ENCODE data around the gene EVC2. TPM values are rescaled to one million over a fixed set of nuclear protein-coding genes. Genes with fewer than 3 reads are reported as not detected.

EVC2 gene
- total RNA-seq, 4 donors from 2014 or later, result 7.8 to 22.2 (median 9.9) TPM

DNA sequence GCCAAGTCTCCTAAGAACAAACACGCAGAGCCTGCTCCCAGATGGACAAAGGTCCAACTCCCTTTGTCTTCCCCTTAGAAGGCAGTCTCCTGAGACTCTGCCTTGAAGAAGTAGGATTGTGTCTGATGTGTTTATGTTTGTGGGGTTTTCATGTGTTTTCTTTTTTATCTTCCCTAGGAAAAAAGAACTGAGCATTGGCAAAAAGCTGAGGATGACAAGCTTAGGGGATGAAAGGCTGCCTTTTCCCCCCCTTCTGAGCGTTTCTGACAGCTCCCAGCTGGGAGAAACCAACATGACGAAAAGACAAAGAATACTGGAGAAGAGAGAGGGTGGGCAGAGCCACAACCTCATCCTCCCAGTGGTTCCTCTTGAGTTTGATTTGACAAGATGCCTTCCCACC lies 181.1 kb downstream of the EVC2 start:
- Histone ChIP-seq H3K4me1 (no peaks in the 10 kb centered on the region), H3K9me3 (no peaks in the 10 kb centered on the region), H3K27ac (no peak overlapping the region), H3K27me3 (no peaks in the 10 kb centered on the region), H3K4me3 (no peak overlapping the region), H3K36me3 (peaks cover 6% of the 10 kb centered on the region)
- WGBS, result 48% methylated on average over 3 of the region's 3 CpGs
- DNase-seq (ENCODE audit: low spot score in 2 of 2), result no peak
- no peak for TF ChIP-seq POLR2A (IDR thresholded peaks at IDR 0.05)
- TF ChIP-seq POLR2AphosphoS5 (IDR thresholded peaks at IDR 0.05), result no peak
- TF ChIP-seq, protein P1, sequence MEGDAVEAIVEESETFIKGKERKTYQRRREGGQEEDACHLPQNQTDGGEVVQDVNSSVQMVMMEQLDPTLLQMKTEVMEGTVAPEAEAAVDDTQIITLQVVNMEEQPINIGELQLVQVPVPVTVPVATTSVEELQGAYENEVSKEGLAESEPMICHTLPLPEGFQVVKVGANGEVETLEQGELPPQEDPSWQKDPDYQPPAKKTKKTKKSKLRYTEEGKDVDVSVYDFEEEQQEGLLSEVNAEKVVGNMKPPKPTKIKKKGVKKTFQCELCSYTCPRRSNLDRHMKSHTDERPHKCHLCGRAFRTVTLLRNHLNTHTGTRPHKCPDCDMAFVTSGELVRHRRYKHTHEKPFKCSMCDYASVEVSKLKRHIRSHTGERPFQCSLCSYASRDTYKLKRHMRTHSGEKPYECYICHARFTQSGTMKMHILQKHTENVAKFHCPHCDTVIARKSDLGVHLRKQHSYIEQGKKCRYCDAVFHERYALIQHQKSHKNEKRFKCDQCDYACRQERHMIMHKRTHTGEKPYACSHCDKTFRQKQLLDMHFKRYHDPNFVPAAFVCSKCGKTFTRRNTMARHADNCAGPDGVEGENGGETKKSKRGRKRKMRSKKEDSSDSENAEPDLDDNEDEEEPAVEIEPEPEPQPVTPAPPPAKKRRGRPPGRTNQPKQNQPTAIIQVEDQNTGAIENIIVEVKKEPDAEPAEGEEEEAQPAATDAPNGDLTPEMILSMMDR (IDR thresholded peaks at IDR 0.05), result no peak
- TF ChIP-seq EP300 (IDR thresholded peaks at IDR 0.05), result no peak

DNA sequence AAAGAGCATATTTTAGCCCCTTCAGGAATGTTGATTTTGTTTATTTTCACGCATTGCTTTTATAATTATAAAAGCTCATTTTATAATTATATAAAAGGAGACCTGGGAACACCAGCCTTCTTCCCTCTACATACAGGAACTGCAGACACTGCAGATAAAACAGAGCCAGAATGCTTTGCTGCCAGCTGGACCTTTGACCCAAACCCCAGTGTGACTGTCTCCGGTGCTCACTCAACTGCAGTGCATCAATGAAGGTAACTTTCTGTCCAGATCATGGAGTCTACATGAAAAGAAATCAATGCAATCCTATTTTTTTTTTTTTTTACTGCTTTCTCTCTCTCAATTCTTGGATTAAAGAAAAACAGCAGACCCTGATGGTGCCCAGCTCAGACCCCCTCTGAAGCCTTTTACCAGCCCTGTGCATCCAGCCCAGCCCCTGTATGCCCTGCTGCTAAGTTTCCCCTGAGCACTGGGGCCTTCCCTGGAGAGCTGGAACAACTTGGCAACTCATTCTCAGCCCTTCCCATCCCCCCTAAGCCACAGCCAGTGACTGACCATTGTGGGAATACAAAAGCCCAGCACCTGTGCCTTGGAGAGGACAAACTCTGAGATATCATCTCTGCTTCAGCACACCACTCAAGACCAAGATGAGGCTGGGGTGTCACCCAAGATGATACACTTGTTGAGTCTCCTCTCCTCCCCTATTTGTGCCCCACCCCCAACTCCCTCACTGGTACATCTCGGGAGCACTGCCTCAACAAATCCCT lies 182.1 kb downstream of the EVC2 start:
- Histone ChIP-seq H3K27me3 (no peaks in the 10 kb centered on the region), H3K4me3 (no peak overlapping the region), H3K36me3 (peaks cover 6% of the 10 kb centered on the region), H3K4me1 (no peaks in the 10 kb centered on the region), H3K27ac (no peak overlapping the region), H3K9me3 (no peaks in the 10 kb centered on the region)
- WGBS, result 90% methylated on average over 3 of the region's 3 CpGs
- DNase-seq (ENCODE audit: low spot score in 2 of 2), result no peak
- TF ChIP-seq, protein P1 (IDR thresholded peaks at IDR 0.05), result no peak
- TF ChIP-seq POLR2A (IDR thresholded peaks at IDR 0.05) (no peak), POLR2AphosphoS5 (IDR thresholded peaks at IDR 0.05) (no peak), EP300 (IDR thresholded peaks at IDR 0.05) (no peak)

DNA sequence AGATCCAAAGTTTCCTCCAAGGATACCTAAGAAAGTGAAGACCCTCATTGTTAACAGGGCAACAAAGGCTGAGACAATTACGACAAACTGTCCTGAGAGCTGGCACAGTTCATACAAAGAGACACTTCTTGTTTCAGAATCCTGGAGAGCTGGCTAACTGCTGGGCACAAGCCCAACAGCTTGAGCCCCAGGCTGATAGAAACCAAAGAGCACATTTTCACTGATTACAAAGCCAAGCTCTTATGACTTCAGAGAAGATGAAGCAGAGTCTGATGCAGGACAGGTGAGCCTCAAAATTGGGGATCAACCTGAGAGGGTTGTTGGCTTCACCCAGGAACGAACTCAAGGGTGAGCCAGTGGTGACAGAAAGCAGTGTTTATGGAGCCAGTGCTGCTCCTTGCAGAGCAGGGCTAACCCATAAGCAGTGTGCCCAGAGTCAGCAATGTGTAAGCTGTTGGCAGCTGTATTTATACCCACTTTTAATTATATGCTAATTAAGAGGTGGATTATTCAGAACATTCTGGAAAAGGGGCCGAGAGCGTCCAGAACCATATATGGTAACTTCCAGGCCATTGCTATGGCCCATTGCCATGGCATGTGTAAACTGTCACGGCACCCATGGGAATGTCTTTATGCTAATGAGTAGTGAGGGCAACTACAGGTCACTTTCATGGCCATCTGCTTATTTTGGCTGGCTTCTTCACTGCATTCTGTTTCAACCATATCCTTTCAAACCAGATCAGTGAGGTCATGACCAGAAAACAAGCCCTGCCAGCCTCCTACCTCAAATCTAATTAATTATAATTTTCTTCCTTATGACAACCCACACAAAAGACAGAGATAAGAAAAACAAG lies 183.7 kb downstream of the EVC2 start:
- Histone ChIP-seq H3K27me3 (no peaks in the 10 kb centered on the region), H3K27ac (no peak overlapping the region), H3K4me3 (no peak overlapping the region), H3K9me3 (no peaks in the 10 kb centered on the region), H3K36me3 (peaks cover 6% of the 10 kb centered on the region), H3K4me1 (no peaks in the 10 kb centered on the region)
- no peak for DNase-seq (ENCODE audit: low spot score in 2 of 2)
- no peak for TF ChIP-seq EP300 (IDR thresholded peaks at IDR 0.05)
- TF ChIP-seq, protein P1 (IDR thresholded peaks at IDR 0.05), result no peak
- no peak for TF ChIP-seq POLR2AphosphoS5 (IDR thresholded peaks at IDR 0.05)
- no peak for TF ChIP-seq POLR2A (IDR thresholded peaks at IDR 0.05)
- 48% methylated on average over 5 of the region's 5 CpGs for WGBS

DNA sequence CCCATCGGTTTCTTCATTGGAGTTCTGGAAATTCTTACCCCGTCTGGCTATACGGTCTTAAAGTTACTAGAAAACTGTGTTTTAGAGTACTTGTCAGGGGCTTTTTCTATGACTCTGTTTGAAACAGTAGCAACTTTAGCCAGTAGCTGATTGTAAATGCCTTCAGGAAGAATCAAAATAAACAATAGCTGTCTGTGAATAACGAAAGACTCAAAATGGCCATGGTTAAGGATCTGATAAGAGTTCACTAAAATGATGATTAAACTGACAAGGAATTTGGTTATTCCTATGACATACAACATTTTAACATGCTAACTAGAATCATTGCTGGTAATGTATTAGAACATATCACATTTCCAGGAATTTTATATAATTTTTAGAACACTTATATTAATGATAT lies 191.0 kb downstream of the EVC2 start:
- H3K9me3 ChIP-seq, result no peaks in the 10 kb centered on the region
- H3K36me3 ChIP-seq, result no peaks in the 10 kb centered on the region
- no peaks in the 10 kb centered on the region for H3K27me3 ChIP-seq
- TF ChIP-seq POLR2AphosphoS5 (IDR thresholded peaks at IDR 0.05), result no peak
- TF ChIP-seq POLR2A (IDR thresholded peaks at IDR 0.05), result no peak
- TF ChIP-seq EP300 (IDR thresholded peaks at IDR 0.05), result no peak
- TF ChIP-seq, protein P1 (IDR thresholded peaks at IDR 0.05), result no peak
- no peak overlapping the region for H3K4me3 ChIP-seq
- no peaks in the 10 kb centered on the region for H3K4me1 ChIP-seq
- no peak overlapping the region for H3K27ac ChIP-seq
- WGBS, result 59% methylated on average over 4 of the region's 4 CpGs
- no peak for DNase-seq (ENCODE audit: low spot score in 2 of 2)

DNA sequence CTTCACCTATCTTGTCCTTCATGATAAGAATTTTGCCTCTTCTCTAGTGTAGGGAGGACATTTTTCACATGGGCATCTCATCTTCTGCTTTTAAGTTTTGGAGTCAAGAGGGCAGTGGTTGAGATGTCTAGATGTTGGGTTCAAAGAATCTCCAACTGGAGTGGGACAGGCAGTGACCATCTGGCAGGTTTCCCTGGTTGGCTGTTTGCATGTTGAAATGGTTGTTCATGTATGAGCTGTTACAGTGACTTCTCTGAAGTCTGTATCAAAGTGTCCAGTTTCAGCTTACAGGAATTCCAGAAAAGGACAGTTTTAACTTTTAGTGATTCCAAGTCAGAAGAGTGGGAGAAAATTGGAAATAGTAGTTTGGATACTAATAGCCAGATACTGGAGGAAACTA lies 192.7 kb downstream of the EVC2 start:
- Histone ChIP-seq H3K36me3 (no peaks in the 10 kb centered on the region), H3K4me3 (no peak overlapping the region), H3K27me3 (no peaks in the 10 kb centered on the region), H3K27ac (no peak overlapping the region), H3K9me3 (no peaks in the 10 kb centered on the region), H3K4me1 (no peaks in the 10 kb centered on the region)
- no peak for DNase-seq (ENCODE audit: low spot score in 2 of 2)
- TF ChIP-seq POLR2AphosphoS5 (IDR thresholded peaks at IDR 0.05) (no peak), POLR2A (IDR thresholded peaks at IDR 0.05) (no peak), EP300 (IDR thresholded peaks at IDR 0.05) (no peak)
- TF ChIP-seq, protein P1 (IDR thresholded peaks at IDR 0.05), result no peak
